Lower leg skin (tissue), 3 donors: ENCODE measurements around the gene SH3TC2.

Experiments used
- POLR2A ChIP-seq, 2 donors: fragments of 450-650 bp; IDR thresholded peaks; one replicate each; pipeline ENCODE4 v1.6.1; 2016 to 2017; ENCODE audit warnings: antibody characterized with exemption in 2 of 2, mild to moderate bottlenecking in 1 of 2, moderate library complexity in 1 of 2
- TF ChIP-seq, protein P1 (sequence below), 3 donors: fragments of 450-650 bp; IDR thresholded peaks; one replicate each; pipeline ENCODE4 v1.5.1; 2016; ENCODE audit warnings: antibody characterized with exemption in 3 of 3, mild to moderate bottlenecking in 3 of 3, moderate library complexity in 2 of 3

DNA sequence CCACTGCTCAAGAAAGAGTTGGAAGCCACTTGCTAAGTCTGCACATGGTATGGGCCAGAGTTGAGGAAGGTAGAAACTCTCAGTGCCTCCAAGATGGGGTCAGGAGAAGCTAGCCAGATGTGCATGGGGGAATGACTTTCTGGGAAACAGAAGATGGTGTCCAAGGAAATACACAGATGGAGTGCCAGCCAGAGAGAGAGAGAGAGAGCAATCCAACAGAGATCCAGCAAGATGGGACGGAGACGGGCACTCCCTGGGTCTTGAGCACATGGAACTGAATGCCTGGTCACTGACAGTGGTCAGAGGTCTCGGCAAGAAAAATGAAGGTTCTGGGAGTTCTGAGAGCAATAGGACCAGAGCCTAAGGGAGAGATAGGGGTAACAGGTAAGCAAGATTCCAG lies 82.1 kb downstream of the SH3TC2 start:
- TF ChIP-seq, protein P1, sequence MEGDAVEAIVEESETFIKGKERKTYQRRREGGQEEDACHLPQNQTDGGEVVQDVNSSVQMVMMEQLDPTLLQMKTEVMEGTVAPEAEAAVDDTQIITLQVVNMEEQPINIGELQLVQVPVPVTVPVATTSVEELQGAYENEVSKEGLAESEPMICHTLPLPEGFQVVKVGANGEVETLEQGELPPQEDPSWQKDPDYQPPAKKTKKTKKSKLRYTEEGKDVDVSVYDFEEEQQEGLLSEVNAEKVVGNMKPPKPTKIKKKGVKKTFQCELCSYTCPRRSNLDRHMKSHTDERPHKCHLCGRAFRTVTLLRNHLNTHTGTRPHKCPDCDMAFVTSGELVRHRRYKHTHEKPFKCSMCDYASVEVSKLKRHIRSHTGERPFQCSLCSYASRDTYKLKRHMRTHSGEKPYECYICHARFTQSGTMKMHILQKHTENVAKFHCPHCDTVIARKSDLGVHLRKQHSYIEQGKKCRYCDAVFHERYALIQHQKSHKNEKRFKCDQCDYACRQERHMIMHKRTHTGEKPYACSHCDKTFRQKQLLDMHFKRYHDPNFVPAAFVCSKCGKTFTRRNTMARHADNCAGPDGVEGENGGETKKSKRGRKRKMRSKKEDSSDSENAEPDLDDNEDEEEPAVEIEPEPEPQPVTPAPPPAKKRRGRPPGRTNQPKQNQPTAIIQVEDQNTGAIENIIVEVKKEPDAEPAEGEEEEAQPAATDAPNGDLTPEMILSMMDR (IDR thresholded peaks at IDR 0.05) = no peak
- TF ChIP-seq POLR2A (IDR thresholded peaks at IDR 0.05) = no peak
